ENCODE results near the gene DIPK1B. TPM values are rescaled to one million over a fixed set of nuclear protein-coding genes. Genes with fewer than 3 reads are reported as not detected.

Gene DIPK1B
- total RNA-seq, 2 experiments from 2014 or later: 0.21 to 0.25 TPM

- Mint-ChIP-seq H3K4me1 (peaks cover 5% of the 10 kb centered on the region), H3K9me3 (ENCODE audit: low read depth) (no peaks in the 10 kb centered on the region), H3K27ac (no peak overlapping the region), H3K4me3 (no peak overlapping the region), H3K36me3 (ENCODE audit: low read depth) (no peaks in the 10 kb centered on the region), H3K27me3 (peaks cover 9% of the 10 kb centered on the region)
- ChIA-PET CTCF (no interaction called here), POLR2A (no interaction called here)
- ATAC-seq: no peak
- peak; percentile 37 for DNase-seq
- intact Hi-C loops (cut with DNase I, micrococcal nuclease): loop anchor here in 1 of 2 experiments (5.0 kb wide), 1 partner anchor 58 kb away; no protein-coding TSS in a partner anchor
These were observed 43.2 kb upstream of the DIPK1B start for GRCh38 chr9:136668983-136669790.

- Mint-ChIP-seq H3K27ac (no peak overlapping the region), H3K27me3 (peaks cover 7% of the 10 kb centered on the region), H3K4me1 (peaks cover 3% of the 10 kb centered on the region), H3K36me3 (ENCODE audit: low read depth) (no peaks in the 10 kb centered on the region), H3K9me3 (ENCODE audit: low read depth) (no peaks in the 10 kb centered on the region), H3K4me3 (no peak overlapping the region)
- ChIA-PET CTCF (no interaction called here), POLR2A (no interaction called here)
- DNase-seq (no peak), ATAC-seq (no peak)
- intact Hi-C loops (cut with DNase I, micrococcal nuclease): loop anchor here in 1 of 2 experiments (5.0 kb wide), 1 partner anchor 57 kb away; no protein-coding TSS in a partner anchor
These were observed 42.4 kb upstream of the DIPK1B start for GRCh38 chr9:136669791-136670464.

GRCh38 chr9:136670576-136671253, 41.7 kb upstream of the DIPK1B start:
- Mint-ChIP-seq H3K4me1 (no peaks in the 10 kb centered on the region), H3K4me3 (no peak overlapping the region), H3K27ac (no peak overlapping the region), H3K9me3 (ENCODE audit: low read depth) (no peaks in the 10 kb centered on the region), H3K36me3 (ENCODE audit: low read depth) (no peaks in the 10 kb centered on the region), H3K27me3 (peaks cover 7% of the 10 kb centered on the region)
- no peak for ATAC-seq
- CTCF ChIA-PET: no interaction called here
- DNase-seq: no peak
- POLR2A ChIA-PET: no interaction called here
- intact Hi-C loops (cut with DNase I, micrococcal nuclease): no loop called here

GRCh38 chr9:136671254-136671614, 41.1 kb upstream of the DIPK1B start:
- intact Hi-C loops (cut with DNase I, micrococcal nuclease): no loop called here
- no peak overlapping the region for H3K4me3 Mint-ChIP-seq
- H3K4me1 Mint-ChIP-seq: no peaks in the 10 kb centered on the region
- peaks cover 7% of the 10 kb centered on the region for H3K27me3 Mint-ChIP-seq
- no peak for DNase-seq
- no peak overlapping the region for H3K27ac Mint-ChIP-seq
- POLR2A ChIA-PET: no interaction called here
- ATAC-seq: no peak
- CTCF ChIA-PET: interaction anchor here (0.6 to 2.1 kb wide), 6 partner anchors 9 to 183 kb away, joined by 3 to 8 read pairs (median 4); no protein-coding TSS in a partner anchor
- no peaks in the 10 kb centered on the region for H3K36me3 Mint-ChIP-seq (ENCODE audit: low read depth)
- H3K9me3 Mint-ChIP-seq (ENCODE audit: low read depth): no peaks in the 10 kb centered on the region

GRCh38 chr9:136671646-136672430, 40.5 kb upstream of the DIPK1B start:
- ChIA-PET POLR2A (no interaction called here), CTCF (interaction anchor here (0.6 to 2.1 kb wide), 11 partner anchors 9 to 527 kb away, joined by 3 to 8 read pairs (median 4); no protein-coding TSS in a partner anchor)
- no peaks in the 10 kb centered on the region for H3K36me3 Mint-ChIP-seq (ENCODE audit: low read depth)
- no peak overlapping the region for H3K4me3 Mint-ChIP-seq
- DNase-seq (peak; percentile 70), ATAC-seq (no peak)
- no peaks in the 10 kb centered on the region for H3K4me1 Mint-ChIP-seq
- H3K9me3 Mint-ChIP-seq (ENCODE audit: low read depth): no peaks in the 10 kb centered on the region
- H3K27ac Mint-ChIP-seq: no peak overlapping the region
- intact Hi-C loops (cut with DNase I, micrococcal nuclease): no loop called here
- peaks cover 2% of the 10 kb centered on the region for H3K27me3 Mint-ChIP-seq

- ChIA-PET CTCF (interaction anchor here (0.7 to 2.1 kb wide), 9 partner anchors 8 to 288 kb away, joined by 3 to 8 read pairs (median 4); no protein-coding TSS in a partner anchor), POLR2A (no interaction called here)
- Mint-ChIP-seq H3K27ac (no peak overlapping the region), H3K9me3 (ENCODE audit: low read depth) (no peaks in the 10 kb centered on the region), H3K27me3 (peaks cover 2% of the 10 kb centered on the region), H3K36me3 (ENCODE audit: low read depth) (no peaks in the 10 kb centered on the region), H3K4me1 (no peaks in the 10 kb centered on the region), H3K4me3 (no peak overlapping the region)
- intact Hi-C loops (cut with DNase I, micrococcal nuclease): no loop called here
- ATAC-seq (no peak), DNase-seq (no peak)
These were observed 39.8 kb upstream of the DIPK1B start for GRCh38 chr9:136672431-136673087.

- Mint-ChIP-seq H3K27ac (no peak overlapping the region), H3K4me3 (no peak overlapping the region), H3K36me3 (ENCODE audit: low read depth) (no peaks in the 10 kb centered on the region), H3K9me3 (ENCODE audit: low read depth) (no peaks in the 10 kb centered on the region), H3K27me3 (peaks cover 2% of the 10 kb centered on the region), H3K4me1 (no peaks in the 10 kb centered on the region)
- CTCF ChIA-PET: interaction anchor here (0.7 to 2.1 kb wide), 4 partner anchors 12 to 288 kb away, joined by 3 to 7 read pairs (median 4); no protein-coding TSS in a partner anchor
- intact Hi-C loops (cut with DNase I, micrococcal nuclease): no loop called here
- POLR2A ChIA-PET: no interaction called here
- no peak for ATAC-seq
- DNase-seq: no peak
These were observed 39.0 kb upstream of the DIPK1B start for GRCh38 chr9:136673088-136673974.

GRCh38 chr9:136673975-136674785, 38.2 kb upstream of the DIPK1B start:
- ChIA-PET POLR2A (no interaction called here), CTCF (interaction anchor here (0.7 kb wide), 2 partner anchors 24 to 807 kb away, joined by 3 read pairs; no protein-coding TSS in a partner anchor)
- ATAC-seq (no peak), DNase-seq (no peak)
- intact Hi-C loops (cut with DNase I, micrococcal nuclease): no loop called here
- H3K27me3 Mint-ChIP-seq: no peaks in the 10 kb centered on the region
- no peak overlapping the region for H3K27ac Mint-ChIP-seq
- H3K4me3 Mint-ChIP-seq: no peak overlapping the region
- H3K36me3 Mint-ChIP-seq (ENCODE audit: low read depth): no peaks in the 10 kb centered on the region
- H3K4me1 Mint-ChIP-seq: no peaks in the 10 kb centered on the region
- H3K9me3 Mint-ChIP-seq (ENCODE audit: low read depth): no peaks in the 10 kb centered on the region

- Mint-ChIP-seq H3K27ac (no peak overlapping the region), H3K4me3 (no peak overlapping the region), H3K4me1 (no peaks in the 10 kb centered on the region), H3K9me3 (ENCODE audit: low read depth) (no peaks in the 10 kb centered on the region), H3K27me3 (no peaks in the 10 kb centered on the region), H3K36me3 (ENCODE audit: low read depth) (no peaks in the 10 kb centered on the region)
- ChIA-PET CTCF (interaction anchor here (0.7 kb wide), 1 partner anchor 23 kb away, joined by 3 read pairs; no protein-coding TSS in a partner anchor), POLR2A (no interaction called here)
- DNase-seq (no peak), ATAC-seq (no peak)
- intact Hi-C loops (cut with DNase I, micrococcal nuclease): no loop called here
These were observed 37.5 kb upstream of the DIPK1B start for GRCh38 chr9:136674786-136675349.

Data from activated CD4-positive, alpha-beta T cell treated with anti-CD3 and anti-CD28 coated beads for 36 hours (primary cell).